ENCODE data around the gene LAG3.

GRCh38 chr12:6770094-6770493 lies 2.2 kb upstream of the LAG3 start:
- no peak for TF ChIP-seq CTCF (optimal IDR thresholded peaks at IDR 0.05 in 1 of 3, IDR thresholded peaks at IDR 0.05 in 1 of 3, conservative IDR thresholded peaks at IDR 0.05 in 1 of 3; ENCODE audit: extremely low read depth in 1 of 3, insufficient read depth in 2 of 3, low read length in 3 of 3)
- TF ChIP-seq EZH2 (IDR thresholded peaks at IDR 0.05; ENCODE audit: low read length), result no peak
